LNCAP (cell line): ENCODE data around the gene ABCA10.

Source experiments
- CTCF ChIP-seq: fragments of 450-650 bp; IDR thresholded peaks from 2 replicates; pipeline ENCODE4 v1.5.1; 2017; ENCODE audit warnings: mild to moderate bottlenecking

The ABCA10 gene

GRCh38 chr17:69175262-69175624 lies 53.4 kb downstream of the ABCA10 start:
- TF ChIP-seq CTCF: no peak

GRCh38 chr17:69173118-69173517 lies 55.5 kb downstream of the ABCA10 start:
- TF ChIP-seq CTCF: no peak

- no peak for TF ChIP-seq CTCF
Measured at GRCh38 chr17:69170377-69170776, 58.2 kb downstream of the ABCA10 start.

GRCh38 chr17:69166957-69167356 lies 61.7 kb downstream of the ABCA10 start:
- no peak for TF ChIP-seq CTCF

- no peak for TF ChIP-seq CTCF
Measured at GRCh38 chr17:69164206-69164605, 64.4 kb downstream of the ABCA10 start.

- no peak for TF ChIP-seq CTCF
Measured at GRCh38 chr17:69159418-69159817, 69.2 kb downstream of the ABCA10 start.

- TF ChIP-seq CTCF: no peak
Measured at GRCh38 chr17:69154267-69154666, 74.4 kb downstream of the ABCA10 start.

GRCh38 chr17:69150333-69150732 lies 78.3 kb downstream of the ABCA10 start:
- TF ChIP-seq CTCF: no peak
